Ishikawa (cell line): ENCODE results near the gene CSF2.

Source experiments
- MAX ChIP-seq: IDR thresholded peaks from 2 replicates; pipeline ENCODE4 v1.6.1; 2012
- RAD21 ChIP-seq: IDR thresholded peaks from 2 replicates; pipeline ENCODE4 v1.6.1; 2012; ENCODE audit warnings: low read depth
- USF1 ChIP-seq: IDR thresholded peaks from 2 replicates; pipeline ENCODE4 v1.6.1; 2012
- YY1 ChIP-seq: IDR thresholded peaks from 2 replicates; pipeline ENCODE4 v1.6.1; 2012; ENCODE audit warnings: low read depth
- ZBTB7A ChIP-seq: IDR thresholded peaks from 2 replicates; pipeline ENCODE4 v1.6.1; 2012; ENCODE audit warnings: low read depth
- TF ChIP-seq, protein P1 (sequence below): IDR thresholded peaks from 2 replicates; pipeline ENCODE4 v1.6.1; 2012; ENCODE audit warnings: low read depth, mild to moderate bottlenecking

DNA sequence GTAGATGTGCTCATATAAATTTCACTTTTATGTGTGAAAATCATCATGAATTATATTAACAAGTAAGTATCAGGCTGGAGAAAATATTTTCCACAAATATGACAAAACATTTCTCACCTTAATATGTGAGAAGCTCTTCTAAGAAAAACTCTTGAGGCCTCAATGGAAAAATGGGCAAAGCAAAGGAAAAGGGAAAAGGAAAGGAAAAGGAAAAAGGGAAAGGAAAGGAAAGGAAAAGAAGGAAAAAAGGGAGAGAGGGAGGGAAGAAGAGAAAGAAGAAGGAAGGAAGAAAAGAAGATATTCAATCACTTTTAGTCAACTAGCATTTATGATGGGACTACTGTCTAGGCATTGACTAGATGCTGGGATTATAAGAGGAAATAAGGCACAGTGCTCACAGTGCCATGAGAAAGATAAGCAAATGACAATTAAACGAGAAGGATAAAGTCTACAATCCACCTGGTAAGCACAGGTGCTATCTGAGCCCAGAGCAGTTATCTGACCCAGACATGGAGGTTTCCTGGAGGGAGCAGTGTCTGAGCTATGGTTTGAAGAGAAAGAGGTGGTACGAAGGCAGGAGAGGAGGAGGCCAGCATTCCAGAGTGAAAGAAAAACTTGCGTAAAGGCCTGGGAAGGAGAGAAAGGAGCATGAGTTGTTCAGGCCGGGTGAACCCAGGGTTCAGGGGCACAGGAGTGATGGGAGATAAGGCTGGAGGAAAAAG, 43.8 kb upstream of the CSF2 start:
- TF ChIP-seq ZBTB7A (no peak), USF1 (no peak), MAX (no peak), RAD21 (no peak), YY1 (no peak)
- TF ChIP-seq, protein P1, sequence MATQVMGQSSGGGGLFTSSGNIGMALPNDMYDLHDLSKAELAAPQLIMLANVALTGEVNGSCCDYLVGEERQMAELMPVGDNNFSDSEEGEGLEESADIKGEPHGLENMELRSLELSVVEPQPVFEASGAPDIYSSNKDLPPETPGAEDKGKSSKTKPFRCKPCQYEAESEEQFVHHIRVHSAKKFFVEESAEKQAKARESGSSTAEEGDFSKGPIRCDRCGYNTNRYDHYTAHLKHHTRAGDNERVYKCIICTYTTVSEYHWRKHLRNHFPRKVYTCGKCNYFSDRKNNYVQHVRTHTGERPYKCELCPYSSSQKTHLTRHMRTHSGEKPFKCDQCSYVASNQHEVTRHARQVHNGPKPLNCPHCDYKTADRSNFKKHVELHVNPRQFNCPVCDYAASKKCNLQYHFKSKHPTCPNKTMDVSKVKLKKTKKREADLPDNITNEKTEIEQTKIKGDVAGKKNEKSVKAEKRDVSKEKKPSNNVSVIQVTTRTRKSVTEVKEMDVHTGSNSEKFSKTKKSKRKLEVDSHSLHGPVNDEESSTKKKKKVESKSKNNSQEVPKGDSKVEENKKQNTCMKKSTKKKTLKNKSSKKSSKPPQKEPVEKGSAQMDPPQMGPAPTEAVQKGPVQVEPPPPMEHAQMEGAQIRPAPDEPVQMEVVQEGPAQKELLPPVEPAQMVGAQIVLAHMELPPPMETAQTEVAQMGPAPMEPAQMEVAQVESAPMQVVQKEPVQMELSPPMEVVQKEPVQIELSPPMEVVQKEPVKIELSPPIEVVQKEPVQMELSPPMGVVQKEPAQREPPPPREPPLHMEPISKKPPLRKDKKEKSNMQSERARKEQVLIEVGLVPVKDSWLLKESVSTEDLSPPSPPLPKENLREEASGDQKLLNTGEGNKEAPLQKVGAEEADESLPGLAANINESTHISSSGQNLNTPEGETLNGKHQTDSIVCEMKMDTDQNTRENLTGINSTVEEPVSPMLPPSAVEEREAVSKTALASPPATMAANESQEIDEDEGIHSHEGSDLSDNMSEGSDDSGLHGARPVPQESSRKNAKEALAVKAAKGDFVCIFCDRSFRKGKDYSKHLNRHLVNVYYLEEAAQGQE, result no peak
